Ascending aorta (tissue), 2 donors: Measurements from ENCODE around the gene ITGA2. TPM values are rescaled to one million over a fixed set of nuclear protein-coding genes. Genes with fewer than 3 reads are reported as not detected.

Experiments
- DNase-seq, 2 donors: peaks; one replicate each; pipeline ENCODE4 v3.0.0-alpha.2; 2019; ENCODE audit warnings: low spot score in 2 of 2
- H3K27ac ChIP-seq, 2 donors: fragments of 200-600 bp; sonication (generic); one replicate each; pipeline ENCODE4 v1.5.1; 2016 to 2017; ENCODE audit warnings: mild to moderate bottlenecking in 1 of 2
- H3K27me3 ChIP-seq: fragments of 200-600 bp; sonication (generic); one replicate; pipeline ENCODE4 v1.5.1; 2017
- H3K36me3 ChIP-seq, 2 donors: fragments of 200-600 bp; sonication (generic); one replicate each; pipeline ENCODE4 v1.5.1; 2016
- H3K4me1 ChIP-seq, 2 donors: fragments of 200-600 bp; sonication (generic); one replicate each; pipeline ENCODE4 v1.5.1; 2016 to 2017; ENCODE audit warnings: mild to moderate bottlenecking in 1 of 2
- H3K4me3 ChIP-seq, 2 donors: fragments of 200-600 bp; sonication (generic); one replicate each; pipeline ENCODE4 v1.5.1; 2016 to 2017; ENCODE audit warnings: mild to moderate bottlenecking in 1 of 2
- H3K9me3 ChIP-seq, 2 donors: fragments of 200-600 bp; sonication (generic); one replicate each; pipeline ENCODE4 v1.5.1; 2016
- intact Hi-C: fragments of 100-400 bp; cut with DNase I; formaldehyde crosslinking; loops from one replicate; pipeline ENCODE4 v1.15.1; 2023
- total RNA-seq: library from RNA; depleted of rRNA; stranded (reverse); fragments of >200 nt; gene quantifications from one replicate; pipeline ENCODE4 v1.1.0, GENCODE V29; 2016
- TF ChIP-seq, protein P1 (sequence below), 3 experiments: fragments of 200-600 bp in 2 of 3; fragments of 450-650 bp in 1 of 3; sonication (generic) in 2 of 3; IDR thresholded peaks; one replicate each; pipeline ENCODE4 v1.5.1; 2016 to 2019; ENCODE audit warnings: antibody characterized with exemption in 3 of 3, mild to moderate bottlenecking in 1 of 3, moderate library complexity in 1 of 3

The ITGA2 gene
- total RNA-seq, 1 donor from 2014 or later = 3.2 TPM

- Histone ChIP-seq H3K4me1 (no peaks in the 10 kb centered on the region), H3K36me3 (no peaks in the 10 kb centered on the region), H3K27ac (no peak overlapping the region), H3K9me3 (no peaks in the 10 kb centered on the region), H3K27me3 (no peaks in the 10 kb centered on the region), H3K4me3 (no peak overlapping the region)
- TF ChIP-seq, protein P1, sequence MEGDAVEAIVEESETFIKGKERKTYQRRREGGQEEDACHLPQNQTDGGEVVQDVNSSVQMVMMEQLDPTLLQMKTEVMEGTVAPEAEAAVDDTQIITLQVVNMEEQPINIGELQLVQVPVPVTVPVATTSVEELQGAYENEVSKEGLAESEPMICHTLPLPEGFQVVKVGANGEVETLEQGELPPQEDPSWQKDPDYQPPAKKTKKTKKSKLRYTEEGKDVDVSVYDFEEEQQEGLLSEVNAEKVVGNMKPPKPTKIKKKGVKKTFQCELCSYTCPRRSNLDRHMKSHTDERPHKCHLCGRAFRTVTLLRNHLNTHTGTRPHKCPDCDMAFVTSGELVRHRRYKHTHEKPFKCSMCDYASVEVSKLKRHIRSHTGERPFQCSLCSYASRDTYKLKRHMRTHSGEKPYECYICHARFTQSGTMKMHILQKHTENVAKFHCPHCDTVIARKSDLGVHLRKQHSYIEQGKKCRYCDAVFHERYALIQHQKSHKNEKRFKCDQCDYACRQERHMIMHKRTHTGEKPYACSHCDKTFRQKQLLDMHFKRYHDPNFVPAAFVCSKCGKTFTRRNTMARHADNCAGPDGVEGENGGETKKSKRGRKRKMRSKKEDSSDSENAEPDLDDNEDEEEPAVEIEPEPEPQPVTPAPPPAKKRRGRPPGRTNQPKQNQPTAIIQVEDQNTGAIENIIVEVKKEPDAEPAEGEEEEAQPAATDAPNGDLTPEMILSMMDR (IDR thresholded peaks at IDR 0.05) = peak in 1 of 3 experiments; percentile 15
- intact Hi-C loops = no loop called here
- DNase-seq = no peak
These were observed 134.6 kb downstream of the ITGA2 start for GRCh38 chr5:53123702-53124101.

- DNase-seq = no peak
- H3K27ac ChIP-seq = no peak overlapping the region
- TF ChIP-seq, protein P1 (IDR thresholded peaks at IDR 0.05) = no peak
- H3K9me3 ChIP-seq = no peaks in the 10 kb centered on the region
- H3K4me3 ChIP-seq = no peak overlapping the region
- H3K27me3 ChIP-seq = no peaks in the 10 kb centered on the region
- no peaks in the 10 kb centered on the region for H3K4me1 ChIP-seq
- intact Hi-C loops = no loop called here
- no peaks in the 10 kb centered on the region for H3K36me3 ChIP-seq
These were observed 137.4 kb downstream of the ITGA2 start for GRCh38 chr5:53126521-53126920.

DNA sequence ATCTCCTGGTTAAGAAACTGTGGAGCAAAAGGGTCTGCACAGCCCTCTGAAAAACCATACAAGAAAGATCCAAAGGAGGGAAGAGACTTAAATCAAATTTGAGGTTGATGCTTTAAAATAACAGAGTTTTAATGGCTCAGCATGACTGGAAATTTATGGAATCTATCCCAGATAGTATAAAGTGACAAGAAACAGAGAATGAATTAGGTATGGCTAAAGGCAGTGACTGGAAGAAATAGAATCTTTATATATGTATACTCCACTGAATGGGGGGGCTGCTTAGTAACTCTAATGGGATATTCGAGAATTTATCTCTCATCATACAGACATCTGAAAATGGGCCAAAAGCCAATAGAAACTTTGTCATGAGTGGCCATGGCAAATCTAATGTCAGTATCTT lies 138.0 kb downstream of the ITGA2 start:
- TF ChIP-seq, protein P1 (IDR thresholded peaks at IDR 0.05) = no peak
- Histone ChIP-seq H3K4me1 (no peaks in the 10 kb centered on the region), H3K9me3 (no peaks in the 10 kb centered on the region), H3K27ac (no peak overlapping the region), H3K27me3 (no peaks in the 10 kb centered on the region), H3K4me3 (no peak overlapping the region), H3K36me3 (no peaks in the 10 kb centered on the region)
- intact Hi-C loops = no loop called here
- DNase-seq = no peak

- no peak overlapping the region for H3K27ac ChIP-seq
- H3K4me1 ChIP-seq = no peaks in the 10 kb centered on the region
- no peak for DNase-seq
- H3K9me3 ChIP-seq = no peaks in the 10 kb centered on the region
- no peak overlapping the region for H3K4me3 ChIP-seq
- no peaks in the 10 kb centered on the region for H3K27me3 ChIP-seq
- no peaks in the 10 kb centered on the region for H3K36me3 ChIP-seq
- TF ChIP-seq, protein P1 (IDR thresholded peaks at IDR 0.05) = no peak
- intact Hi-C loops = no loop called here
These were observed 139.3 kb downstream of the ITGA2 start for GRCh38 chr5:53128481-53128880.

DNA sequence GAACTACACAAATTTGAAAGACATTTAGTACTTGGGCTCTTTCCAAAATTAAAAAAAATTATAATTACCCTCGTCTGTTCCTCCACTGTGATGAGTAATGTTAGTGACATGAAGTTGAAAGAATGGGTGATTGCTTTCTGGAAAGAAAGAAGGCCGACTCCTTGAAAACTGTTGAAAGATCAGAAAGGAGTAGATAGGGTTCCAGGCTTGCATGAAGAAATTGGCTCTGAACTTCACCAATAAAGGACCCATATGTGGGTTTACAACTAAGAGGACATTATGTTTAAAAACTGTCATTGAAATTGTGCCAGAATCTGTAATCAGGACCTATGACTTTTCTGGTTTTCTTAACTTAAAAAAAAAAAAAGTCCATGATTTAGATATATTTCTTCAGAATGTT lies 141.1 kb downstream of the ITGA2 start:
- DNase-seq = no peak

More for the DNA sequence above, 141.1 kb downstream of the ITGA2 start:
- Histone ChIP-seq H3K4me1 (no peaks in the 10 kb centered on the region), H3K36me3 (no peaks in the 10 kb centered on the region), H3K4me3 (no peak overlapping the region), H3K27me3 (no peaks in the 10 kb centered on the region), H3K9me3 (no peaks in the 10 kb centered on the region), H3K27ac (no peak overlapping the region)
- TF ChIP-seq, protein P1 (IDR thresholded peaks at IDR 0.05) = no peak
- intact Hi-C loops = no loop called here
